ENCODE measurements around the gene STK39.
"Not testable (repeated sequence)": the region's sequence is repeated elsewhere in the genome, so short reads cannot be mapped to it uniquely, and the experiment has no call there.

The STK39 gene

DNA sequence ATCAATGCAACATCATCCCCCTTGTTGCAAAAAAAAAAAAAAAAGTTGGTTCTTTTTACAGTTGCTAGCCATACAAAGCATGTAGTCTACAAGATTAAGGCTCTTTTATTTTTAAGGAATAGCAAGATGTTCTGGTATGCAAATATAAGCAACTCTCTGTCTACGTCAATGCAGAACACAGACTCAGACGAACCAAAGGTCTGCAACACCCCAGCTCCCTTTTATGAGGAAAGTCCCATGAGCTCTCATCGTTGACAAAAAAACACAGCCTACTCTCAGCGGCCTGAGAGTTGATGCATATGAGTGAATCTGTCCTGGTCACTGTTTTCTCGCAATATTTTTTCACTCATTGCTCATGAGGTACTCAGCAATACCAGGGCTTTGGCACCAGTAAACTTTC lies 112.9 kb downstream of the STK39 start:
- DNase-seq, result no peak

DNA sequence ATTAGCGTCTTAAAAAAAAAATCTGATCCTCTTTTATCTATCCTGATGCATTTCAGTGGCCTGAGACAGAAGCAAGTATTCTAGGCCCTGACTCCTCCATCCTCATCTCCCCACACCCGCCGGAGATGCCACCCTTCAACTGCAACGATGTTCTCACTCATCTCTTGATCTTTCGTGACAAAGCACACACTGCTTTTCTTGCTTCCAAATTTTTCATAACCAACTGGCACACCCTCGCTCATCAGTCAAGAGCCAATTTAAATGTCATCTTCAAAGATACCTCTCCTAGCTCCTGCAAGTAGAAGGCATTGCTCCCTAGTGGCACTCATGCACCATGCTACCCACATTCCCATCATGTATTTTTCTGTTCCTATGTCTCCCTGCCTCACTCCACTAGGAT lies 115.0 kb downstream of the STK39 start:
- DNase-seq, result no peak

DNA sequence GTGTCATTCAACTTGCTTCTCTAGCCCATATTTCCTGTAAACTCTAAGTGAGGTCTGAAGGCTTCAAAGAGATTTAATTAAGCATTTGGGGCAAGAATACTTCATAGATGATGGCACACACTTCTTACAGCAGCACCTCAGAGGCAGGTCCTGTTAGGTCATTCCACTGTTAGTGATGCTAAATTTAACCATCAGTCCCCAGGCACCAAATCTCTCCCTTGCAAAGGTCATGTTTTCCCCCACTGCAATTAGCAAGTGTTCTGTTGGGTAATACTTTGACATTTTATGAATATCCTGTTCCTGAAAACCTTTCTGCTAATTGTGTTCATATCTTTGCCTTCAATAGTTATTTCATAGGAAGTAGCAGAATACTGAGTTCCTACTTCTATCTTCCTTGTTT lies 117.0 kb downstream of the STK39 start:
- no peak for DNase-seq

DNA sequence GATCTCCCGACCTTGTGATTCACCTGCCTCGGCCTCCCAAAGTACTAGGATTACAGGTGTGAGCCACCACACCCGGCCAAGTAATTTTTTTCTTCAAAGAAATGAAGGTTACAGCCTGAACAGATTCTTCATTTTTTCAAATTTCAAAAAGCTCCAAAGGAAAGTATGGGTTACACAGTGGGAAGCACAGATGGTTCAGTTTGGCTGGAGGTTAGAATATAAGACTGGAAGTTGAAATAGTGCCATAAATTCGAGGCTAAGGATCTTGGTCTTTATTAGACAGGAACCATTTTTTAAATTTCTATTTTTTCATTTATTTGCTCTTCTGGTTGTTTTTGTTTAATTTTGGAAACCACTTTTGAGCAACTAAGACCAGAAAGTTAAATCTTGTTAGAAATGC lies 120.0 kb downstream of the STK39 start:
- no peak for DNase-seq

DNA sequence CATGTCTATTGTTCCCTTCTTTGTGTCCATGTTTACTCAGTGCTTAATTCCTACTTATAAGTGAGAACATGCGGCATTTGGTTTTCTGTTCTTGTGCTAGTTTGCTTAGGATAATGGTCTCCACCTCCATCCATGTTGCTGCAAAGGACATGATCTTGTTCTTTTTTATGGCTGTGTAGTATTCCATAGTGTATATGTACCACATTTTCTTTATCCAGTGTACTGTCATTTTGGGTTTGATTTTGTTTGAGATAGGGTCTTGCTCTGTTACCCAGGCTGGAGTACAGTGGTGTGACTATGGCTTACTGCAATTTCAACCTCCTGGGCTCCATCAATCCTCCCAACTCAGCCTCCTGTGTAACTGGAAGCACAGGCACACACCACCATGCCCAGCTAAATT lies 125.2 kb downstream of the STK39 start:
- DNase-seq, result not testable (repeated sequence)

DNA sequence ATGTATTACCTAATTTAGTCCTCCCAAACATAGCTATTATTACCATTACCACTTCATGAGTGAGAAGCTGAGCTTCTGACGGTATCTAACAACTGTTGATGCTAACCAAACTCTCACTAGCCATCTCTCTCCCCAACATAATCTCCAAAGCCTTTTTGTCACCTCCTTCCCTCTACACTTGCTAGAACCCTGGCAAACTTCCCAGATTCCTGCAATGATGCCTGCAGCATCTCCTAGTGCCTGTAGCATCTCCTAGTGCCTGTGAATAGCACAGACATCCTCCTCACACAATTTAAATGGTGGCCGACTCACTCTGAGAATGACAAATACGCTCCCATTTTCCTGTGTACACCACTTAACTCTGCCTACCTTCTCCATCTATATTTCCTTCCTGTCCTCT lies 126.7 kb downstream of the STK39 start:
- no peak for DNase-seq

DNA sequence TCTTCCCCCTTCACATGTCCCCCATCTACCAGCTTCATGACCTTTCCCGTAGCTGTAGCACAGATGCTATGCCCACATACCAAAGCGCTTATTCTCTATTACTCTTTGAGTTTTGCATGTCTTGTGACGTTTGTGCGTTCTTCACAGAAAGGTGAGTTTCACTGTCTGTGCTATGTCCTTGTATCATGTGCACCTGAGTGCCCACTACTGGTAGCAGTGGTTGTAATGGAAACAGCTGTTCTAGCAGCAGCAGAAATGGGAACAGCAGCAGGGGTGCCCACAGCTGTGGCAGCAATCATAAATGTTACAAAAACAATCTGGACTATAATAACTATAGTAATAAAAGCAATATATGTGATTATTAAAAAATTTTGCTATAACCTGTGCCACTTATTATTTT lies 127.1 kb downstream of the STK39 start:
- no peak for DNase-seq

DNA sequence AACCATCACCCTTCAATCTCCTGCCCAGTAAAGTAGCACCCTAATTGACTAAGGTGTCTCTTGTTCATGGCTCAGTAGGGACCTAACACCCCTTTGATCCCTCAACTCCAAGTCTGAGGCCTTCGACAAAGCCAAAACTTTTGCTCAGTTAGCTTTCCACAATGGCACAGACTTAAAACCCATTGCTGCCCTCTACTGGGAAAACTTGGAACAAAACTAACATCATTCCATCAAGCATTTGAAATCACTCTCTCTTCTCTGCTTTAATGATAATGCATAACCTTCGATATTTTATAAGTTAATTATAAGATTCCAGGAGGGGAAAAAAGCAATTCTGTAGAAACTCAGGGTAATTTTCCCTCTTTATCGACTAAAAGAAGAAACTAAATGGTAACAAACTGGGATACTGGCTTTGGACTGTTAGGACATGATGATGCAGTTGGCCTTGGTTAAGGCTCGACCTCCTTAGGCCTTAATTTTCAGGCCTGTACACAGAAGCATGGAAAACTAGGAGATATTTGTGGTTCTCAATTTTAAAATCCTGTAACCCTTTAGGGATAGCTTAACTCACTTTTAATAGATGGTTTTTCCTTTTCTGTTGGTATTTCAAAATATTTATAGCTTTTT lies 127.8 kb downstream of the STK39 start:
- peak in 1 of 2 experiments; percentile 10 for DNase-seq

DNA sequence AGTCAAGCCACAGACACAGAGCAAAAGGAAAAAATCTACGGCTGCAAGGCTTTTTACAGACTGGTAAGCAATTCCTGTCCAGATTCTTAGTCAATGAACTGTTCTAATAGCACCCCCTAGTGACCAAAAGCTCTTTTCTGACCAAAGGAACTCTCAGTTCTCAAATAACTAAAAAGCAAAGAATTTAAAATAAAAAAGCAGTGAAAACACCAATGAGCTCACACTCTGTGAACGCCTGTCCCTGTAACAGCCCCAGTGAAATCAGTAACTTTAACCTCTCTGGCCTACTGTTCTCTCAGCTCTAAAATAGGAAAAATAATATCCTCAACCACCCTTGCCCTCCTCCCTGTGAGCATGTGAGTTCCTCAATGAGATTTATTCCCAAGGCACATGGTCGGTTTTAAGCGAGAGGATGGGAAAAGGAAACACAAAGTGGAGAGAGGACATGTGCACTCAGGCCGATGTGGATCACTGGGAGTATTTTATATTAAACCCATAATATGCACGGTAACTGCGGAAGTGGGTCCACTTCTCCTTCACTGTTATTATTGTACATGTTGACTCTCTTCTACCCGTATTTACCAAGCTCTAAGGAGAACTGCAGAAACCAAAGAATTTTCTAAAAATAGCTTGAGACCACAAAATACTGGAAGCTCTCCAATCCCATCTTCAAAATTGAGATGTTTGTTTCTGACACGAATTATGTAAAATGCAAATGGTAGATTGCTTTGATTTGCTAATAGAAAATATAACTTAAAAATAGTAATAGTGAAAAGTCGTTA lies 128.5 kb downstream of the STK39 start:
- peak in 1 of 2 experiments; percentile 13 for DNase-seq

DNA sequence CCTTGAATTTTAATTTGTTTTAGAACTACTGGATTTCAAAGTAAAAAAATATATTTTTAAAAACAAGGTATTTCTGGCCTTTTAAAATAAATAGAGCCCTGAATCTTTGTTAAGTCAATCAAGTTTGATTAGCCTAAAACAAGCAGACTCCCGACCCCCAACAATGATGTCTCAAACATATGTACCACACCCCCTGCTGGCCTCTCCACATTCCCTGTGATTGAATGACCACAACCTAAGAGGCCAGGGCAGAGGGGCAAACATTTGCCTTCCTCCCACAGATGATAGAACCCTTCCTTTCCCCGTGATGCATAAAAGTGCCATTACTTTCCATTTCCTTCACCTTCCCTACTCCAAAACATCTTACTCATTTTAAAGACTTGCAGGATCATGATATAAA lies 130.9 kb downstream of the STK39 start:
- no peak for DNase-seq

DNA sequence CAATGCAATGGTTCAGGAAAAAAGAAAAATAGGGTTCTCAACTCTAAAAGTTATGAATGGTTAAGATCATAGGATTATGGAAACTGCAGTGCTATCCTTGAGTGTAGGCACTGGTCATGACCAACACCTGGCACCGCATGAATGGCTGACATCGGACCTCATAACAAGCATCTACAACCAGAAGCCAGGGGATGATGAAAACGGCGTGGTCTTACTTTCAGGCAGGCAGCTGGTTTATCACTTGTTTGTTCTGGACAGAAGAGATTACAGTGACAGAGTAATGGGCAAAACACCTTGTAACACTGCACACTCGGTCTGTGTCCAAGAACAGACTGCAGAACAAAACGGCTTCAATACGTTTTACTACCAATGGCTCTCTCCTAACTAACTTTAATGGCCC lies 132.8 kb downstream of the STK39 start:
- DNase-seq, result no peak

DNA sequence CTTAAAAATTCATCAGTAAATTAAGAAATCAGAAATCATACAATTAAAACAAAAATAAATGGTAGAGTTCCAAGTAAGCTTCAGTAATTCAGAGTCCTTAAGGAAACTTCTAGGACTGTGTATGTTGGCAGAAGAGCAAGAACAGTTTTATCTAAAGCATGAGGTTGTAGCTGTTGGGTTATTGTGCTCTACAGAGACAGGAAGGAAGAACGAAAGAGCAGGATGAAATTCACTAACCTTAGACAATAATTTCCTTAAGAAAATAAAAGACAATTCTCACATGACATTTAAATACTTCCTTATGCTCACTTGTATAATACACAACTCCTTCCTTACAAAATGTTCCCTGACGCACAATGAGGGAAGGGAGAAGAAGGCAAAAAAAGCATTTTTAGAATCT lies 133.4 kb downstream of the STK39 start:
- no peak for DNase-seq

DNA sequence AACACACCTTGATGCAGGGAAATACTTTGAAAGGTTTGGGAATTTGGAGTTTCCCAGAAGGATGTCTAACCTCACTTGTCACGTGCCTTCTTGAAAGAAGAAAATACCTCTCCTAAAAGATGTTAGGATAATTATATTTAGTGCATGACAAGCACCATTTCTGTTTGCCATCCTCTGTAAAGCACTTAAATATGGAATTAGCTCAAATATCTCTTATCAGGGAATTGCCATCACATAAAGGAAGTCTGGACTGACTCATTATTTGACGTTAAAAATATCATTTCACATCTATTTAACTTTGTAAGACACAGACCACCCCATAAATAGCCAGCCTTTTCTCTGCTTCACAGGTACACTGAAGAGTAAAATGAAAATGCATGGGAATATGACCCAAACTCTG lies 140.1 kb downstream of the STK39 start:
- DNase-seq, result no peak

DNA sequence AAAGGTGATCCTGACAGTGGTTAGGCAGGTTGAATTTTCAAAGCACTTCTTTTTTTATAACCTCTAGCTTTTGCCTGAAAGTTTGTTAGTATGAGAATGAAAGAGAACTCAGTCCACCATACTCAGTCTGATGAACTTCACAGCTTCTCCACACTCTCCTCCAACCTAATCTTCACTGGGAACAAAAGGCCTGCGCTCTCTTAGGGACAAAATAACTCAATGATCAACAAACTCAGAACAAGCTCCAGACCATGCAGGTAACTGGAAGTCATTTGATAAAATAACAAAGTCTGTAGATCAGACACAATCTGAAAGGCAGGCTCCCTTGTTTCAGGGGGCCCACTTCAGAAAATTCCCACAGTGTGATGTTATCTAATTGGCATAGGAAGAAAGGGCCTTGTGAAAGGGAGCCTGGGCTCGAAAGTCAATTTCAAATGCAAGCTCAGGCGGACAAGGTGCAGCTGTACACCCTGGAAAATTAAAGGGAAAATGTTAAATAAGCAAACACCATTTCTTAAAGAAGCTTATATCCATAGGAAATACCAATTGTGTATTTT lies 142.2 kb downstream of the STK39 start:
- no peak for DNase-seq

DNA sequence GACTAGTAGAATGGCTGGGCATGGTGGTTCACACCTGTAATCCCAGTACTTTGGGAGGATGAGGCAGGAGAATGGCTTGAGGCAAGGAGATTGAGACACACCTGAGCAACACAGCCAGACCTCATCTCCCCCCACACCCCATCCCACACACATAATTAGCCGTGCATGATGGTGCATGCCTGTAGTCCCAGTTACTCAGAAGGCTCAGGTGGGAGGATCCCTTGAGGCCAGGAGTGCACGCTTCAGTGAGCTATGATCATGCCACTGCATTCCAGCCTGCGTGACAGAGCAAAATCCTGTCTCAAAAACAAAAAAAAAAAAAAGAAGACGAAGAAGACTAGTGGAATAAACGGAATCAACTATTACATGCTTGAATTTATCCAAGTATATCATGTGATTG lies 150.0 kb downstream of the STK39 start:
- DNase-seq, result no peak

DNA sequence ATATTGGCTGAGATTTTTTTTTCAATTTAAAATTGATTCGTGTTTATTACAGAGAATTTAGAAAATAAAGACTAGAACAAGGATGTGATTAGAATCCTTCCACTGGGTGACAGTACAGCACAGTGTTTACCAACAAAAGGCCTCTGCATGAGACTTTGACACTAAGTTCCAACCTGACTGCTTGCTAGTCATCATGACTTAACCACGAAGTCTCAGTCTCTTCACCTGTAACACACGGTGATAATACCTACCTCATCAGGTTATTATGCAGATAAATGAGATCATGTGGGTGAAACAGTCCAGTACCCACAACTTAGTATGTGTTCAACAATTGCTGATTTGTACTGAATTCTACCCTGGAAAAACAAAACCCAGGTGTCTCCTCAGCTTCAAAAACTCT lies 151.2 kb downstream of the STK39 start:
- DNase-seq, result no peak

DNA sequence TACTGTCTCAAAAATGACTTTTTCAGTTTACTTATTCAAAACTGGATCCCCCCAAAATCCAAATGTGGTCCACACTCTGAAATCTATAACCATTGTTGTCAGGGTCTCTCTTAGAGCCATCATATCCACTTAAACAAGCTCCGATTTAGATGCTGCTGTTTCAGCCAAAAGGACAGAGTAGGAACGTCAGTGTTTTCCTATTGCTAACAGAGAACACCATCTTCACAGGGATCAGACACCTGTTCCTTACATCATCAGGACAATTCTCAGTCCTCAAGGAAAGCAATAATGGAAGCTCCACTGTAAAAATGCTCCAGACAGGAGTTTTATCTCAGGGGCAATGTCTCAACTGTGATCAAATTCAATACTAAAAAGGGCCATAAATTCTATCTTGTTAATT lies 155.4 kb downstream of the STK39 start:
- no peak for DNase-seq

DNA sequence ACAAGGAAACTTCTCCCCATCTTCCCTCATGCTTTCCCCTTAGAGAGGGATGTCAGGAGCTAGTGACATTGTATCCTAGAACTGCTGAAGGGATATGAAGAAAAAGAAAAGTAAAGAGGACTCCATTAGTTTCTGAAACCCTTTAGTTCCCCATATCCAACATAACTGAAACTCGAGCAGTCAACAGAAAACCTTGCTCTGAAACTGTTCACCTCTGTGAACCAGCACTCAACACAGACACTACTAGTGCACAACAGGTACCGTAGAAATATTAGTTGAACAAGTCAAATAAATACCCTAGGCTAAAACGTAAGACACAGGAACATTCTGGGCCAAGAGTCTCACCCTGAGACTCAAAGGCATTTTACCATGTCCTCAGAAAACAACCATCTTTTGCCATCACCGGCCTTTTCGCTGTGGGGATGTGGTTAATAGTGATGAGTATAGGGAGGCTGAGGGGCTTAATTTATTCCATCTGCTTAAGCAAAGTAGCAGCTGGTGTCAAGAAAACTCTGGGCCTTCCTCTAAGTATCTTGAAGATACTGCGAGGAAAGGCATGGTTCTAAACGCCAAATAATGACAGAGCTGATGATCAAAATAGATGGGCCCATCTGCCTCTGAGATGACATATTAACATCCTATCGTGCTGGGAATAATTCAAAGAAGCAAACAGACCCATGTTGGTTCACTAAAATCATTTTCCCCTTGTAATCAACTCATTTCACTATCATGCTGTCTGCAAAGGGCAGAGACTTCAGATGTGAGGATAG lies 156.8 kb downstream of the STK39 start:
- DNase-seq, result no peak

DNA sequence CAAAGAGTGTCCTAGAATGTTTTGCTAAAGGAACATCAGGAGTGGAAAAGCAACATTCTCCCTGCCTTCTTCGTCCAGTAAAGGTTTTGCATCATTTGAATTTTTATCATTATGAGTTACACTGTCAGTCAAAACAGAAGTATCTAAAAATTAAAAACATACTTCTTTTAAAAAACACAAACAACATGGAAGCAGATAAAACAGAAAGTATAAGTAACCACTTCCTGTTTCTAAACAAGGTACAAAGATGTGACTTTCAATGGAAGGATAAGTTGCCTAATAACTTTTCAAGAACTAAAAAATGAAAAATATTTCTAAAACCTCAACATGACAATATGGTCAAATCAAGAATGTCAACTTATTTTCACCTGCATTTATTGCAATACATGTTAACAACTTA lies 158.2 kb downstream of the STK39 start:
- DNase-seq, result no peak

DNA sequence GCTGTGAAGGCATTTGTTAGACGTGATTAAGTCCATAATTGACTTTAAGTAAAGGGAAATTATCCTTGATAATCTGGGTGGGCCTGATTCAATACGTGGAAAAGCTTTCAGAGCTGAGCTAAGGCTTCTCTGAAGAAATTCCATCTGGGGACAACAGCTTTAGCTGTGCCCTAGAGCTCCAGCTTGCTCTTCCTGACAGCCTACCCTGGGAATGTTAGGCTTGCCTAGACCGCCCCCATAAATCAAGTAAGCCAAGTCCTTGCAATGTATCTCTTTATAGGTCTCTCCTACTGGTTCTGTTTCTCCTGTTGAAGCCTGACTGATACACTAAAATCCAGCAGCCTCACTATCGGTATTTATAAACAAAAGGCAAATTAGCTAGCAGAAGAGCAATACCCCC lies 160.0 kb downstream of the STK39 start:
- DNase-seq, result no peak

DNA sequence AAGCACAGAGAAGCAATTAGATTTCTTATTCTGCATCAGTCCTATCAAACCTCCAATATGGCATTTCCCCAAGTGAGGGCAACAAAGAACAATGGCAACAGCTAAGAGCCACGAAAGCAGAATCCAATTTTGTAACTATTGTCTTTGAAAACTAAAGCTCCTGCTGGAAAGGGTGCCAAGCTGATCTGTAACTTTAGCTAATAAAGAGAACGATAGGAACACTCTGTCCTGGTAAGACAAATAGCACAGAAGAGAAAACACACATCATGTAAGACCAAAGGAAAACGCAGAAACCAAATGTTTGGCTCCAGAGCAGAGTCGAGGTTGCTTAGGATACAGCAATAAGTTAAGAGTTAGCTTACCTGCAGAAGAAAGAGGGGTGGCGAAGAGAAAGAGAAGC lies 160.5 kb downstream of the STK39 start:
- DNase-seq, result no peak

DNA sequence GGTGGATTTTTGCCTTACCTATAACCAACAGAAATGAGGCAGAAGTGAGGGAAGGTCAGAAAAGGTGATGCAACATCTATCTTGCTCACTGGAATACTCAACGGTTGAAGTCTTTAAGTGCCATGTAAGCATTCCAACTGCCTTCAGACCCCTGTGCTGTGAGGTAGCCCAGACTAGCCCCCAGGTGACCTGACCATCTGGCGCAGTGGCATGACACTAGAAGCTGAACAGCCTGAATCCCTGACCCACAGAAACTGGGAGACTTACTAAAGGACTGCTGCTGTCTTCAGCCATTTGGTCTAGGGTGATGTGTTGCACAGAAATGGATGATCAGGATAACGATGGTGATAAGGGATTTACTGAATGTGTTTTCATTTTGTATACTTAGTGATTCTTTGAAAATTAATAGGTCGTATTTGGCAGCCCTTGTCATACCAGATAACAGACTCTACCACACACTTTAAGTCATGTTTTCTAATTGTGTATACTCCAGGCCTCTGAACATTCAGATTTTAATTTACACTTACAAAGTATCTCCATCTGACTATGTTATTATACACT lies 161.5 kb downstream of the STK39 start:
- no peak for DNase-seq

DNA sequence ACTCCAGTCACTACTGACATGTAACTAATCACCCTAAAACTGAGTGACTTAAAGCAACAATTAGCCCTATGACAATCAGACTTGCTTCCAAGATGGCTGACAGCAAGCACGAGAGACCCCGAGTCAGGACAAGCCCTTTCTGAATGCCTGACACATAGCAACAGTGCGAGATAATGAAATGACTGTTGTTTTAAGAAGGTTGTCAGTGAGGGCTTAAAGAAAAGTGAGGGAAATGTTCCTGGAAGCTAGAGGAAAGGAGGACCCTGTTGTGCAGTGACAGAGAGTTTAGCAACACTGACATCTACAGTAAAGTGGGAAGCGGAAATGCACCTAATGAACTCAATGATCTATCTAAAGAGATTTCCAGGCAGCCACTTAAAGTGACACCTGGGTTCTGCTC lies 163.1 kb downstream of the STK39 start:
- no peak for DNase-seq
